Muscle of leg (tissue), 11 donors: ENCODE measurements around the gene TH. TPM values are rescaled to one million over a fixed set of nuclear protein-coding genes. Genes with fewer than 3 reads are reported as not detected.

Source experiments
- DNase-seq: peaks from one replicate; pipeline ENCODE4 v3.0.0; 2013
- H3K27ac ChIP-seq: one replicate; pipeline ENCODE4 v1.5.1; 2013; ENCODE audit warnings: mild to moderate bottlenecking, low read length, control low read depth
- H3K27me3 ChIP-seq: one replicate; pipeline ENCODE4 v1.6.1; 2013; ENCODE audit warnings: low read length; ENCODE audit not compliant: control insufficient read depth, insufficient read depth
- H3K36me3 ChIP-seq: one replicate; pipeline ENCODE4 v1.6.1; 2013; ENCODE audit warnings: low read length; ENCODE audit not compliant: control insufficient read depth, insufficient read depth
- H3K4me1 ChIP-seq: one replicate; pipeline ENCODE4 v1.6.1; 2013; ENCODE audit warnings: low read length; ENCODE audit not compliant: control insufficient read depth, insufficient read depth
- H3K4me3 ChIP-seq: one replicate; pipeline ENCODE4 v1.5.1; 2013; ENCODE audit warnings: low read length, control low read depth
- H3K9me3 ChIP-seq: replicated peaks from 2 replicates; pipeline ENCODE4 v1.6.1; 2013; ENCODE audit warnings: low read depth, low read length; ENCODE audit not compliant: control insufficient read depth
- whole genome bisulfite sequencing: methylation state at CpG from one replicate; pipeline ENCODE4 v1.1.5; 2013; ENCODE audit warnings: missing lambda C conversion rate; ENCODE audit not compliant: insufficient coverage; 5-methylcytosine and 5-hydroxymethylcytosine counted together
- polyA plus RNA-seq, 8 donors: library from polyadenylated mRNA; unstranded; fragments of 120-200 nt; gene quantifications; one replicate each; pipeline versions ENCODE4 v1.2.1 to v1.2.3, GENCODE V29; 2013; ENCODE audit warnings: inconsistent platforms in 1 of 8, low replicate concordance in 1 of 8; ENCODE audit not compliant: insufficient read length in 8 of 8, insufficient read depth in 1 of 8
- total RNA-seq: library from RNA; stranded (reverse); fragments of 120-200 nt; gene quantifications from one replicate; pipeline ENCODE4 v1.2.4, GENCODE V29; 2013

The TH gene
- total and polyA plus RNA-seq, 9 donors: 0.33 to 1.2 (median 0.58) TPM

DNA sequence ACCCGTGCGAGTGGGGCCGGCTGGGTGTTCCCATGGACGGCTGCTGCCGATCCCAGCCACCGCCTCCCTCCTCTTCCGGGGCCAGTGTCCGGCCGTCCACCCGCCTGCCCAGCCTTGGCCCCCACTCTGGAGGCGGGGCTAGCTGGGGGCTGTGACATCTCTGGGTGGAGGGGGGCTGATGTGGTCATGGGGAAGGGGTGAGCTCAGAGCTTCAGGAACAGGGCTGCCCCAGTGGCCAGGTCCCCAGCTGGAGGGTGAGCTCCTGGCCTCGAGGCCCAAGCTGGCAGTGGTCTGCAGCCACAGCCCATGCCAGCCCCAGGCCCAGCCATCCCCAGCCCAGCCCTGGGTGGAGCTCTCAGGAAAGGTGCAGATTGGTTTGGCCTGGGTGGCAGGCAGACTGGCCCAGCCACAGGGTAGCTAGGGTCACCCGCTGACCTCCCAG lies 13.3 kb downstream of the TH start:
- H3K27me3 ChIP-seq: no peaks in the 10 kb centered on the region
- no peak for DNase-seq
- H3K4me3 ChIP-seq: no peak overlapping the region
- peaks cover 33% of the 10 kb centered on the region for H3K4me1 ChIP-seq
- no peaks in the 10 kb centered on the region for H3K9me3 ChIP-seq
- 44% methylated on average over 8 of the region's 13 CpGs for WGBS
- no peak overlapping the region for H3K27ac ChIP-seq
- no peaks in the 10 kb centered on the region for H3K36me3 ChIP-seq

GRCh38 chr11:2157294-2158040 lies 14.1 kb downstream of the TH start:
- H3K27ac ChIP-seq: no peak overlapping the region
- DNase-seq: no peak
- no peaks in the 10 kb centered on the region for H3K36me3 ChIP-seq
- 67% methylated on average over 17 of the region's 18 CpGs for WGBS
- H3K4me1 ChIP-seq: peaks cover 33% of the 10 kb centered on the region
- H3K9me3 ChIP-seq: no peaks in the 10 kb centered on the region
- no peaks in the 10 kb centered on the region for H3K27me3 ChIP-seq
- H3K4me3 ChIP-seq: no peak overlapping the region

- 29% methylated on average over 17 of the region's 19 CpGs for WGBS
- H3K4me1 ChIP-seq: peaks cover 39% of the 10 kb centered on the region
- no peak overlapping the region for H3K4me3 ChIP-seq
- no peaks in the 10 kb centered on the region for H3K36me3 ChIP-seq
- no peaks in the 10 kb centered on the region for H3K9me3 ChIP-seq
- no peaks in the 10 kb centered on the region for H3K27me3 ChIP-seq
- H3K27ac ChIP-seq: no peak overlapping the region
- peak; percentile 71 for DNase-seq
Observed at GRCh38 chr11:2156416-2157182, 15.0 kb downstream of the TH start.

- Histone ChIP-seq H3K4me1 (peaks cover 49% of the 10 kb centered on the region), H3K27me3 (no peaks in the 10 kb centered on the region), H3K36me3 (no peaks in the 10 kb centered on the region), H3K9me3 (no peaks in the 10 kb centered on the region), H3K27ac (no peak overlapping the region), H3K4me3 (no peak overlapping the region)
- DNase-seq: no peak
- WGBS: 64% methylated on average over 17 of the region's 29 CpGs
Observed at GRCh38 chr11:2155511-2155910, 16.1 kb downstream of the TH start.

GRCh38 chr11:2154889-2155288 lies 16.7 kb downstream of the TH start:
- no peak for DNase-seq
- H3K9me3 ChIP-seq: no peaks in the 10 kb centered on the region
- peaks cover 56% of the 10 kb centered on the region for H3K4me1 ChIP-seq
- no peaks in the 10 kb centered on the region for H3K36me3 ChIP-seq
- no peaks in the 10 kb centered on the region for H3K27me3 ChIP-seq
- WGBS: 86% methylated on average over 15 of the region's 17 CpGs
- no peak overlapping the region for H3K27ac ChIP-seq
- no peak overlapping the region for H3K4me3 ChIP-seq

DNA sequence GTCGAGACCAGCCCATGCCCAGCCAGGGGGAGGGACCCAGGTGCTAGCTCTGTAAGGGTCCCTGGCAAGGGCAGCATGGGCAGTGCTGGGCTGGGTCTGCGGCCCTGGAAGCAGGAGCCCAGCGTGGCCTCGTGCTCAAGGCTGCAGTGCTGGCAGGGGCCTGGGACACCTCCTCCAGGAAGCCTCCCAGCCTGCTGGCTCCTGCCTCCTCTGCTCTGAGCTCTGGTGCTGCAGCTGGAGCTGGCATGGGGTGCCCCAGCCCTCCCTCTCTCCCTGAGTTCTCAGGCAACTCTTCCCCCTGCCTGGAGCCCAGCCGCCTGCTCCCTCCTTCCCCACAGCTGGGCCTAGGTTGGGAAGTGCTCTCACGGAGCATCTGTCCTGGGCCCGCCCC lies 17.4 kb downstream of the TH start:
- no peak for DNase-seq
- H3K36me3 ChIP-seq: no peaks in the 10 kb centered on the region
- no peaks in the 10 kb centered on the region for H3K9me3 ChIP-seq
- H3K27ac ChIP-seq: no peak overlapping the region
- peaks cover 59% of the 10 kb centered on the region for H3K4me1 ChIP-seq
- H3K27me3 ChIP-seq: peaks cover under 1% of the 10 kb centered on the region
- WGBS: 87% methylated on average over 5 of the region's 7 CpGs
- no peak overlapping the region for H3K4me3 ChIP-seq

- Histone ChIP-seq H3K36me3 (no peaks in the 10 kb centered on the region), H3K4me1 (peaks cover 60% of the 10 kb centered on the region), H3K27me3 (peaks cover 5% of the 10 kb centered on the region), H3K27ac (no peak overlapping the region), H3K4me3 (no peak overlapping the region), H3K9me3 (no peaks in the 10 kb centered on the region)
- DNase-seq: no peak
- WGBS: 64% methylated on average over 14 of the region's 14 CpGs
Observed at GRCh38 chr11:2153581-2154194, 17.9 kb downstream of the TH start.

GRCh38 chr11:2151500-2152257 lies 19.9 kb downstream of the TH start:
- Histone ChIP-seq H3K4me3 (no peak overlapping the region), H3K27me3 (peaks cover 15% of the 10 kb centered on the region), H3K4me1 (peaks cover 65% of the 10 kb centered on the region), H3K27ac (peak overlapping the region; percentile 64), H3K9me3 (no peaks in the 10 kb centered on the region), H3K36me3 (peaks cover 9% of the 10 kb centered on the region)
- 0% methylated on average over 17 of the region's 22 CpGs for WGBS
- DNase-seq: peak; percentile 88

DNA sequence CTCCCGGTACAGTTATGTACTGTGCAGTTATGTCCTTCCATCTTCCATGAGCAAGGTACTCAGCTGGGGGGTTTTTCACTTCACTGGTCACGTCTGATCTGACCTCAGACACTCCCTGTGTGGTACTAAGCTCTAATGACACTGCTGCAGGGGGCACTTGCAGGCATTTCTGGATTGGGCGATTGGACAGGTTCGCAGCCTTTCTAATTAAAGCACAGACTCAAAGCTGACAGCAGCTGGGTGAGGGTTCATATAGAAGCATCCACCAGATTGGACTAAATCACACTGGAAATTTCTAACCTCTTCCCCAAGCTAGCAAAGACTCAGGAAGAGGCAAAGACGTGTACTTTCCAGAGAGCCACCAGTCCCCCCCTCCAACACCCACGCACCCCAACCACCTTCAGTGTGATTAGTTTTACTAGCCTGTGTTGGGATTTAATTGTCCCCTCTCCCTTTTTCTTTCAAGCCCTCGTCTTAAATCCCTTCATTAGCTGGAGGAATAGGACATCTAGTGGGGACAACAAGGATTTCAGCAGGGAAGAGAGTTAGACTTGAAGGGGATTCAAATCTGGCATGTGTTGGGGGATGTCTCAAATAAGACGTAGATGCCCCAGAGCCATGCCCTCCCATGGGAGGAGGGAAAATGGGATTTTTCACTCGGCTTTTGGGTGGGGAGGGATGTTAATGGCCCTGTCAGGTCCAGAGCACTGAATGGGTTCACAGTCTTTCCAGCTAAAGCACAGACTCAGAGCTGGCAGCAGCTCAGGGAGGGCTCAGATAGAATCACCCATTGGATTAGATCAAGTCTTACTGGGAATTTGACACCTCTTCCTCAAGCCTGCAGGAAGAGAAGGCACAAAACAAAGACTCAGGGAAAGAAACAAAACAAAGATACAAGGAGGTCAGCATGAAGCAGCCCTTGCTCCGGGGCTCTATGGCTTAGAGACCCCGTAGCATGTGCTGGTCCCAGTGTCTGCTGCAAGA lies 21.5 kb downstream of the TH start:
- Histone ChIP-seq H3K9me3 (no peaks in the 10 kb centered on the region), H3K27me3 (peaks cover 30% of the 10 kb centered on the region), H3K27ac (peak overlapping the region; percentile 89), H3K36me3 (peaks cover 10% of the 10 kb centered on the region), H3K4me3 (no peak overlapping the region), H3K4me1 (peaks cover 70% of the 10 kb centered on the region)
- peak; percentile 90 for DNase-seq
- WGBS: 28% methylated on average over 5 of the region's 11 CpGs
